PFSK-1 (cell line): ENCODE results near the gene SH3RF1.

Experiments used
- FOXP2 ChIP-seq: optimal IDR thresholded peaks from 2 replicates; pipeline ENCODE3; 2011; ENCODE audit warnings: borderline replicate concordance, control low read depth, inconsistent platforms; ENCODE audit not compliant: insufficient read depth; ENCODE audit errors: extremely low read length, extremely low read depth
- POLR2AphosphoS5 ChIP-seq: IDR thresholded peaks from 2 replicates; pipeline ENCODE4 v1.6.1; 2012; ENCODE audit warnings: low read depth, mild to moderate bottlenecking, control low read depth, low read length, moderate library complexity
- SIN3A ChIP-seq: IDR thresholded peaks from 2 replicates; pipeline ENCODE4 v1.6.1; 2012; ENCODE audit warnings: mild to moderate bottlenecking, low read length, moderate library complexity, borderline replicate concordance; ENCODE audit not compliant: insufficient read depth
- TAF1 ChIP-seq: IDR thresholded peaks from 2 replicates; pipeline ENCODE4 v1.6.1; 2012; ENCODE audit warnings: low read length, control low read depth, borderline replicate concordance; ENCODE audit not compliant: insufficient read depth
- TF ChIP-seq, protein P1 (sequence below), 2 experiments: IDR thresholded peaks; 2 replicates each; pipeline versions ENCODE4 v1.6.1 to v1.8.0; 2011 to 2012; ENCODE audit warnings: low read depth in 2 of 2, low read length in 2 of 2, control low read depth in 1 of 2, inconsistent platforms in 1 of 2, mild to moderate bottlenecking in 1 of 2, moderate library complexity in 1 of 2; ENCODE audit not compliant: insufficient read depth in 1 of 2

Gene SH3RF1

GRCh38 chr4:169198167-169198566, 72.6 kb downstream of the SH3RF1 start:
- TF ChIP-seq POLR2AphosphoS5, result no peak
- no peak for TF ChIP-seq SIN3A
- TF ChIP-seq FOXP2, result no peak
- TF ChIP-seq, protein P1, sequence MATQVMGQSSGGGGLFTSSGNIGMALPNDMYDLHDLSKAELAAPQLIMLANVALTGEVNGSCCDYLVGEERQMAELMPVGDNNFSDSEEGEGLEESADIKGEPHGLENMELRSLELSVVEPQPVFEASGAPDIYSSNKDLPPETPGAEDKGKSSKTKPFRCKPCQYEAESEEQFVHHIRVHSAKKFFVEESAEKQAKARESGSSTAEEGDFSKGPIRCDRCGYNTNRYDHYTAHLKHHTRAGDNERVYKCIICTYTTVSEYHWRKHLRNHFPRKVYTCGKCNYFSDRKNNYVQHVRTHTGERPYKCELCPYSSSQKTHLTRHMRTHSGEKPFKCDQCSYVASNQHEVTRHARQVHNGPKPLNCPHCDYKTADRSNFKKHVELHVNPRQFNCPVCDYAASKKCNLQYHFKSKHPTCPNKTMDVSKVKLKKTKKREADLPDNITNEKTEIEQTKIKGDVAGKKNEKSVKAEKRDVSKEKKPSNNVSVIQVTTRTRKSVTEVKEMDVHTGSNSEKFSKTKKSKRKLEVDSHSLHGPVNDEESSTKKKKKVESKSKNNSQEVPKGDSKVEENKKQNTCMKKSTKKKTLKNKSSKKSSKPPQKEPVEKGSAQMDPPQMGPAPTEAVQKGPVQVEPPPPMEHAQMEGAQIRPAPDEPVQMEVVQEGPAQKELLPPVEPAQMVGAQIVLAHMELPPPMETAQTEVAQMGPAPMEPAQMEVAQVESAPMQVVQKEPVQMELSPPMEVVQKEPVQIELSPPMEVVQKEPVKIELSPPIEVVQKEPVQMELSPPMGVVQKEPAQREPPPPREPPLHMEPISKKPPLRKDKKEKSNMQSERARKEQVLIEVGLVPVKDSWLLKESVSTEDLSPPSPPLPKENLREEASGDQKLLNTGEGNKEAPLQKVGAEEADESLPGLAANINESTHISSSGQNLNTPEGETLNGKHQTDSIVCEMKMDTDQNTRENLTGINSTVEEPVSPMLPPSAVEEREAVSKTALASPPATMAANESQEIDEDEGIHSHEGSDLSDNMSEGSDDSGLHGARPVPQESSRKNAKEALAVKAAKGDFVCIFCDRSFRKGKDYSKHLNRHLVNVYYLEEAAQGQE (IDR thresholded peaks at IDR 0.05; ENCODE audit: insufficient read depth in 1 of 2, low read depth in 2 of 2, low read length in 2 of 2), result no peak
- TF ChIP-seq TAF1, result no peak

DNA sequence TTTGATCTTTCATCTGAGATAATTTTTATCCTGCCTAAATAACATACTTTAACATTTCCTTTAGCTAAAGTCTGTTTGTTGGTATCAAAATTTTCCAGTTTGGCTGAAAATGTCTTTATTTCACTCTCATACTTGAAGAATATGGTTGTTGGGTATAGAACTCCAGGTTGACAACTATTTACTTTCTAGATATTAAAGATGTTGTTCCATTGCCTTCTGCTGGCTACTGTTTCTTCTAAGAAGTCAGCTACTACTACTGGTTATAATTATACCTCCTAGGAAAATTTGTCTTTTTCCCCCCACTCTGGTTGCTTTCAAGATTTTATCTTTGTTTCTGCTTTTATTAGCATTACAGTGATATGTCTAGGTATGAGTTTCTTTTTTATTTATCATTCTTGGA, 75.7 kb downstream of the SH3RF1 start:
- TF ChIP-seq FOXP2, result no peak
- TF ChIP-seq TAF1, result no peak
- TF ChIP-seq POLR2AphosphoS5, result no peak
- TF ChIP-seq SIN3A, result no peak
- TF ChIP-seq, protein P1 (IDR thresholded peaks at IDR 0.05; ENCODE audit: insufficient read depth in 1 of 2, low read depth in 2 of 2, low read length in 2 of 2), result no peak

DNA sequence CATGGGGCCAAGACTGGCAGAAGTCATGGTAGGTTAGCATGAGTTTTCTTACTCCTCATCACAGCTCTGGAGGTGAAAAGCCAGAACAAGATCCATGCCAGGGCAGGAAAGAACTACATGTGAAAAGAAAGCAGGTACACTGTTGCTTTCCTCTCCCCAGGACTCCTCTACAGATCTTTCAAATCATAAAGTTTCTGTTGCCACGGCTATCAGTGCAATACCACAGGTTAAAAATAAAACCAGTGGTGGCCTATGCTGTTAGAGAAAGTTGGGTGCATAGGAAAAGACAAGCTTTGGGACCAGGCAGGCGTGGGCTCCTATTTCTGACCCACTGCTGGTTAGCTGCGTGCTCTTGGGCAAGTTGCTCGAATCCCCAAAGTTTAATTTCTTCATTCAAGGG, 81.4 kb downstream of the SH3RF1 start:
- no peak for TF ChIP-seq FOXP2
- no peak for TF ChIP-seq TAF1
- TF ChIP-seq, protein P1 (IDR thresholded peaks at IDR 0.05; ENCODE audit: insufficient read depth in 1 of 2, low read depth in 2 of 2, low read length in 2 of 2), result no peak
- TF ChIP-seq SIN3A, result no peak

GRCh38 chr4:169188204-169188603, 82.6 kb downstream of the SH3RF1 start:
- no peak for TF ChIP-seq FOXP2
- TF ChIP-seq POLR2AphosphoS5, result no peak
- TF ChIP-seq SIN3A, result no peak
- TF ChIP-seq, protein P1 (IDR thresholded peaks at IDR 0.05; ENCODE audit: insufficient read depth in 1 of 2, low read depth in 2 of 2, low read length in 2 of 2), result no peak
- TF ChIP-seq TAF1, result no peak
